Activated naive CD4-positive, alpha-beta T cell treated with anti-CD3 and anti-CD28 coated beads, Interleukin-2, amount 10 ng/mL, durations not matched to agents 7 days and 5 days (primary cell): ENCODE measurements around the gene FEM1C.

Source experiments
- CTCF ChIA-PET: fragments of 350-600 bp; sonication (Branson Sonifier 250); formaldehyde crosslinking; loops from one replicate; lab custom pipeline; 2021; ENCODE audit warnings: antibody characterized with exemption; lab: Charles Lee
- DNase-seq: peaks from one replicate; pipeline ENCODE4 v3.0.0-alpha.2; 2020
- H3K27ac Mint-ChIP-seq: one replicate; pipeline ENCODE4 v1.8.0; 2021; ENCODE audit warnings: mild to moderate bottlenecking, moderate library complexity, mixed read lengths
- H3K27me3 Mint-ChIP-seq: one replicate; pipeline ENCODE4 v1.8.0; 2021; ENCODE audit warnings: mild to moderate bottlenecking, mixed read lengths
- H3K36me3 Mint-ChIP-seq: one replicate; pipeline ENCODE4 v1.8.0; 2021; ENCODE audit warnings: mixed read lengths
- H3K4me1 Mint-ChIP-seq: one replicate; pipeline ENCODE4 v1.8.0; 2021; ENCODE audit warnings: mixed read lengths
- H3K4me3 Mint-ChIP-seq: one replicate; pipeline ENCODE4 v1.8.0; 2021; ENCODE audit warnings: mild to moderate bottlenecking, moderate library complexity, mixed read lengths
- H3K9me3 Mint-ChIP-seq: one replicate; pipeline ENCODE4 v1.8.0; 2021; ENCODE audit warnings: mixed read lengths

FEM1C gene

GRCh38 chr5:115575167-115576070 lies 30.8 kb upstream of the FEM1C start:
- no peaks in the 10 kb centered on the region for H3K4me1 Mint-ChIP-seq
- no peak for DNase-seq
- peaks cover 8% of the 10 kb centered on the region for H3K27me3 Mint-ChIP-seq
- H3K36me3 Mint-ChIP-seq: no peaks in the 10 kb centered on the region
- no peaks in the 10 kb centered on the region for H3K9me3 Mint-ChIP-seq
- no peak overlapping the region for H3K27ac Mint-ChIP-seq
- H3K4me3 Mint-ChIP-seq: no peak overlapping the region
- CTCF ChIA-PET: interaction anchor here (0.9 to 5.2 kb wide), 18 partner anchors 16 to 477 kb away, joined by 3 to 71 read pairs (median 5); no protein-coding TSS in a partner anchor

- no peaks in the 10 kb centered on the region for H3K9me3 Mint-ChIP-seq
- H3K4me3 Mint-ChIP-seq: no peak overlapping the region
- no peaks in the 10 kb centered on the region for H3K36me3 Mint-ChIP-seq
- no peak for DNase-seq
- H3K4me1 Mint-ChIP-seq: no peaks in the 10 kb centered on the region
- no peak overlapping the region for H3K27ac Mint-ChIP-seq
- H3K27me3 Mint-ChIP-seq: peaks cover 8% of the 10 kb centered on the region
- CTCF ChIA-PET: interaction anchor here (1.4 to 5.2 kb wide), 3 partner anchors 196 to 264 kb away, joined by 4 to 71 read pairs (median 8); no protein-coding TSS in a partner anchor
These were observed 28.6 kb upstream of the FEM1C start for GRCh38 chr5:115573133-115573532.

- no peak for DNase-seq
- no peaks in the 10 kb centered on the region for H3K4me1 Mint-ChIP-seq
- H3K36me3 Mint-ChIP-seq: no peaks in the 10 kb centered on the region
- H3K4me3 Mint-ChIP-seq: no peak overlapping the region
- H3K9me3 Mint-ChIP-seq: no peaks in the 10 kb centered on the region
- CTCF ChIA-PET: interaction anchor here (0.6 to 1.0 kb wide), 3 partner anchors 9 to 54 kb away, joined by 3 to 4 read pairs (median 3); no protein-coding TSS in a partner anchor
- H3K27ac Mint-ChIP-seq: no peak overlapping the region
- peaks cover 8% of the 10 kb centered on the region for H3K27me3 Mint-ChIP-seq
These were observed 26.9 kb upstream of the FEM1C start for GRCh38 chr5:115571441-115571878.

- no peak for DNase-seq
- CTCF ChIA-PET: interaction anchor here (1.1 kb wide), 1 partner anchor 259 kb away, joined by 4 read pairs; no protein-coding TSS in a partner anchor
- no peaks in the 10 kb centered on the region for H3K36me3 Mint-ChIP-seq
- H3K27ac Mint-ChIP-seq: no peak overlapping the region
- H3K9me3 Mint-ChIP-seq: no peaks in the 10 kb centered on the region
- H3K4me1 Mint-ChIP-seq: no peaks in the 10 kb centered on the region
- H3K4me3 Mint-ChIP-seq: no peak overlapping the region
- peaks cover 26% of the 10 kb centered on the region for H3K27me3 Mint-ChIP-seq
These were observed 24.1 kb upstream of the FEM1C start for GRCh38 chr5:115568668-115569067.

GRCh38 chr5:115565233-115565632 lies 20.7 kb upstream of the FEM1C start:
- H3K9me3 Mint-ChIP-seq: no peaks in the 10 kb centered on the region
- H3K27ac Mint-ChIP-seq: no peak overlapping the region
- H3K27me3 Mint-ChIP-seq: peaks cover 23% of the 10 kb centered on the region
- no peak for DNase-seq
- CTCF ChIA-PET: interaction anchor here (0.8 kb wide), 1 partner anchor 11 kb away, joined by 3 read pairs; no protein-coding TSS in a partner anchor
- H3K4me3 Mint-ChIP-seq: no peak overlapping the region
- H3K4me1 Mint-ChIP-seq: no peaks in the 10 kb centered on the region
- no peaks in the 10 kb centered on the region for H3K36me3 Mint-ChIP-seq

GRCh38 chr5:115561176-115561575 lies 16.6 kb upstream of the FEM1C start:
- peaks cover 22% of the 10 kb centered on the region for H3K27me3 Mint-ChIP-seq
- CTCF ChIA-PET: no interaction called here
- no peaks in the 10 kb centered on the region for H3K4me1 Mint-ChIP-seq
- DNase-seq: no peak
- H3K36me3 Mint-ChIP-seq: no peaks in the 10 kb centered on the region
- H3K27ac Mint-ChIP-seq: no peak overlapping the region
- H3K9me3 Mint-ChIP-seq: no peaks in the 10 kb centered on the region
- no peak overlapping the region for H3K4me3 Mint-ChIP-seq

- no peak overlapping the region for H3K4me3 Mint-ChIP-seq
- no peak overlapping the region for H3K27ac Mint-ChIP-seq
- no peaks in the 10 kb centered on the region for H3K9me3 Mint-ChIP-seq
- no peak for DNase-seq
- H3K27me3 Mint-ChIP-seq: peaks cover 10% of the 10 kb centered on the region
- H3K36me3 Mint-ChIP-seq: no peaks in the 10 kb centered on the region
- CTCF ChIA-PET: interaction anchor here (1.0 kb wide), 1 partner anchor 11 kb away, joined by 3 read pairs; no protein-coding TSS in a partner anchor
- no peaks in the 10 kb centered on the region for H3K4me1 Mint-ChIP-seq
These were observed 14.9 kb upstream of the FEM1C start for GRCh38 chr5:115559524-115559923.

- H3K4me1 Mint-ChIP-seq: no peaks in the 10 kb centered on the region
- DNase-seq: no peak
- no peaks in the 10 kb centered on the region for H3K9me3 Mint-ChIP-seq
- H3K27me3 Mint-ChIP-seq: peaks cover 4% of the 10 kb centered on the region
- no peaks in the 10 kb centered on the region for H3K36me3 Mint-ChIP-seq
- no peak overlapping the region for H3K27ac Mint-ChIP-seq
- H3K4me3 Mint-ChIP-seq: no peak overlapping the region
- CTCF ChIA-PET: no interaction called here
These were observed 13.9 kb upstream of the FEM1C start for GRCh38 chr5:115558388-115558956.

- H3K9me3 Mint-ChIP-seq: no peaks in the 10 kb centered on the region
- CTCF ChIA-PET: interaction anchor here (0.7 kb wide), 1 partner anchor 462 kb away, joined by 4 read pairs; no protein-coding TSS in a partner anchor
- no peak for DNase-seq
- no peak overlapping the region for H3K27ac Mint-ChIP-seq
- no peaks in the 10 kb centered on the region for H3K4me1 Mint-ChIP-seq
- H3K27me3 Mint-ChIP-seq: peaks cover 7% of the 10 kb centered on the region
- no peak overlapping the region for H3K4me3 Mint-ChIP-seq
- H3K36me3 Mint-ChIP-seq: no peaks in the 10 kb centered on the region
These were observed 13.3 kb upstream of the FEM1C start for GRCh38 chr5:115557667-115558387.

- CTCF ChIA-PET: no interaction called here
- H3K9me3 Mint-ChIP-seq: no peaks in the 10 kb centered on the region
- no peak overlapping the region for H3K27ac Mint-ChIP-seq
- no peaks in the 10 kb centered on the region for H3K36me3 Mint-ChIP-seq
- no peak overlapping the region for H3K4me3 Mint-ChIP-seq
- H3K27me3 Mint-ChIP-seq: peaks cover 20% of the 10 kb centered on the region
- DNase-seq: no peak
- no peaks in the 10 kb centered on the region for H3K4me1 Mint-ChIP-seq
These were observed 11.7 kb upstream of the FEM1C start for GRCh38 chr5:115556276-115556675.

GRCh38 chr5:115555084-115555633 lies 10.6 kb upstream of the FEM1C start:
- no peak overlapping the region for H3K27ac Mint-ChIP-seq
- no peaks in the 10 kb centered on the region for H3K36me3 Mint-ChIP-seq
- H3K27me3 Mint-ChIP-seq: peaks cover 19% of the 10 kb centered on the region
- CTCF ChIA-PET: interaction anchor here (1.1 to 1.6 kb wide), 2 partner anchors 10 to 19 kb away, joined by 3 to 6 read pairs; no protein-coding TSS in a partner anchor
- H3K4me3 Mint-ChIP-seq: no peak overlapping the region
- no peaks in the 10 kb centered on the region for H3K4me1 Mint-ChIP-seq
- H3K9me3 Mint-ChIP-seq: no peaks in the 10 kb centered on the region
- no peak for DNase-seq

- H3K27ac Mint-ChIP-seq: no peak overlapping the region
- CTCF ChIA-PET: interaction anchor here (1.3 to 1.5 kb wide), 2 partner anchors 21 to 34 kb away, joined by 3 read pairs; no protein-coding TSS in a partner anchor
- no peaks in the 10 kb centered on the region for H3K4me1 Mint-ChIP-seq
These were observed 8.5 kb upstream of the FEM1C start for GRCh38 chr5:115553082-115553481.

GRCh38 chr5:115551415-115551814 lies 6.8 kb upstream of the FEM1C start:
- CTCF ChIA-PET: interaction anchor here (1.4 to 1.6 kb wide), 3 partner anchors 8 to 24 kb away, joined by 3 to 5 read pairs (median 3); no protein-coding TSS in a partner anchor
- H3K27me3 Mint-ChIP-seq: peaks cover 17% of the 10 kb centered on the region
- no peak overlapping the region for H3K4me3 Mint-ChIP-seq
- H3K36me3 Mint-ChIP-seq: peaks cover 1% of the 10 kb centered on the region
- no peak for DNase-seq
- H3K4me1 Mint-ChIP-seq: no peaks in the 10 kb centered on the region
- peaks cover 2% of the 10 kb centered on the region for H3K9me3 Mint-ChIP-seq
- H3K27ac Mint-ChIP-seq: no peak overlapping the region

More at GRCh38 chr5:115553082-115553481, 8.5 kb upstream of the FEM1C start:
- H3K4me3 Mint-ChIP-seq: no peak overlapping the region
- H3K9me3 Mint-ChIP-seq: no peaks in the 10 kb centered on the region
- DNase-seq: no peak
- H3K27me3 Mint-ChIP-seq: peaks cover 17% of the 10 kb centered on the region
- H3K36me3 Mint-ChIP-seq: no peaks in the 10 kb centered on the region
